ENCODE results near the gene PPP4C.

Gene PPP4C

GRCh38 chr16:30083216-30084055, 7.6 kb downstream of the PPP4C start:
- no peak for DNase-seq

DNA sequence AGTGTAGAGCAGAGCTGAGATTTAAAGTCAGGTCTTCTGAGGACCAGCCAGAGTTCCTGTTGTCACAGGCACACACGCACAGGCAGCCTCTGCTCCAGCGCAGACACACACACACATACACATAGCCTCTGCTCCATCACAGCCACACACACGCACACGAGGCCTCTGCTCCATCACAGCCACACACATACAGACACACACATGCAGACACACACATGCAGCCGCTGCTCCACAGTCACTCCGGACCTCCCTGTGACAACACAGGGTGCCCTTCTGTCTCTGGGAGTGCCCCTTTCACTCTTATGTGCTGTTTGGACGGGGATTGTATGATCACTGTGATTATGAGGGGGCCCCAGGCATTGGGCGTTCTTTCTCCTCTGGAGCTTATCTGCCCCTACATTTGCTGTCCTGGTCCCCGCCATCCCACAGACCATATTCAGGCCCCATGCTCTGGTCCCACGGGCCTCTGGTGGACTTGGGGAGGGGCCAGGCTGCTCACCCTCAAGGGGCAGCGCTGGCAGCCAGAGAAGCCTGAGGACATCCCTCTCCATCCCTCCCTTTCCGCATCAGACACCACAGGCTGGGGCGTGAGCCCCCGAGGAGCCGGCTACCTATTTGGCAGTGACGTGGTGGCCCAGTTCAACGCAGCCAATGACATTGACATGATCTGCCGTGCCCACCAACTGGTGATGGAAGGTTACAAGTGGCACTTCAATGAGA, 8.5 kb downstream of the PPP4C start:
- DNase-seq: no peak

- no peak for DNase-seq
Observed at GRCh38 chr16:30084816-30085159, 9.0 kb downstream of the PPP4C start.

- DNase-seq: no peak
Observed at GRCh38 chr16:30085247-30085646, 9.5 kb downstream of the PPP4C start.

GRCh38 chr16:30085820-30086219, 10.0 kb downstream of the PPP4C start:
- DNase-seq: no peak

- no peak for DNase-seq
Observed at GRCh38 chr16:30086291-30087140, 10.7 kb downstream of the PPP4C start.

DNA sequence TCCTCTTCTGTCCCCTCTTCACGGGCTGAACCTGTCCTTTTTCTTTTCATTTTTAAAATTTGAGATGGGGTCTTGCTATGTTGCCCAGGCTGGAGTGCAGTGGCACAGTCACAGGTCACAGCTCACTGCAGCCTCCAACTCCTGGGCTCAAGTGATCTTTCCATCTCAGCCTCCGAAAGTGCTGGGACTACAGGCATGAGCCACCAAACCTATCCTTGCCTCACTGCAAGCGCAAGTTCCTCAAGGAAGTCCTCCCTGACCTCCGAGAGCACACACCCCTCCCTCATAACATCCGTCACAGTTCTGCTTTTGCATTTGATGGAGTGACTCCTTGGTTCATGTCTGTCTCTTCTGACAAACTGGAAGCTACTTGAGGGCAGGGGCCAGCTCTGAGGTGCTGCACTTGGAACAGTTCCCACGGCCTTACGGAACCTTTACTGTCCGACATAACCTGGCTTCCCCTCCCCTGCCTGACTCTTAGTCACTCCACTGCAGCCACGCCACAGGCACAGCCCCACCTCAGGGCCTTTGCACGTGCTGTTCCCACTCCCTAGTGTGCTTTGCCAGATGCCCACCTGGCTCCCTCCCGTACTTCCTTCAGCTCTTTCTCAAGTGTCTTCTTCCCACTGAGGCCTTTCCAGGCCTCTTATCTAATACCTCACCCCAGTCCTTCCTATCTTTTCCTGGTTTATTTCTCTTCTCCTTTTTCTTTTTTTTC, 11.5 kb downstream of the PPP4C start:
- no peak for DNase-seq

DNA sequence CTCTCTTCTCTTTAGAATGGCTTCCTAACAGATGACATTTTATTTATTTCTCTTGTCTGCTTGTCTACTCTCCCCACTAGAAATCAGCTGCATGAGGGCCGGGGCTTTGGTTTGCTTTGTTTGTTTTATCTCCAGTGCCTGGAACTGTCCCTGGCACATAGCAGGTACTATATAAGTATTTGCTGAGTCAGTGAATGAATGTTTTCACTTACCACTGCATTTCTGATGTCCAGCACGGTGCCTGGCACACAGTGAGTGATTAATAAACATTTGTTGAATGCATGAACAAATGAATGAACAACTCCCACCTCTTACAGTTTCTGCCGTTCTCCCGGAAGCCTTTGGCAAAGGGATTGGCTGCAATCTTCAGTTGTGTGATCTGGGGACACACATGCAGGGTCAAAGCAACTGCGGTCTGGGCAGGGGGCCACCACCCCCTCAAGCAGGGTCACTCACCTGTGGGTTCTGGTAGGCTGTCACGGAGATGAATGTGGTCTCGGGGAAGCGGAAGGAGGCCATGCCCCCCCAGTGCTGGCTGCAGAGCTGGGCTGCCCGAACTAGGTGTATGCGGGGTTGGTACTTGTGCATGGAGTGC, 12.5 kb downstream of the PPP4C start:
- no peak for DNase-seq

DNA sequence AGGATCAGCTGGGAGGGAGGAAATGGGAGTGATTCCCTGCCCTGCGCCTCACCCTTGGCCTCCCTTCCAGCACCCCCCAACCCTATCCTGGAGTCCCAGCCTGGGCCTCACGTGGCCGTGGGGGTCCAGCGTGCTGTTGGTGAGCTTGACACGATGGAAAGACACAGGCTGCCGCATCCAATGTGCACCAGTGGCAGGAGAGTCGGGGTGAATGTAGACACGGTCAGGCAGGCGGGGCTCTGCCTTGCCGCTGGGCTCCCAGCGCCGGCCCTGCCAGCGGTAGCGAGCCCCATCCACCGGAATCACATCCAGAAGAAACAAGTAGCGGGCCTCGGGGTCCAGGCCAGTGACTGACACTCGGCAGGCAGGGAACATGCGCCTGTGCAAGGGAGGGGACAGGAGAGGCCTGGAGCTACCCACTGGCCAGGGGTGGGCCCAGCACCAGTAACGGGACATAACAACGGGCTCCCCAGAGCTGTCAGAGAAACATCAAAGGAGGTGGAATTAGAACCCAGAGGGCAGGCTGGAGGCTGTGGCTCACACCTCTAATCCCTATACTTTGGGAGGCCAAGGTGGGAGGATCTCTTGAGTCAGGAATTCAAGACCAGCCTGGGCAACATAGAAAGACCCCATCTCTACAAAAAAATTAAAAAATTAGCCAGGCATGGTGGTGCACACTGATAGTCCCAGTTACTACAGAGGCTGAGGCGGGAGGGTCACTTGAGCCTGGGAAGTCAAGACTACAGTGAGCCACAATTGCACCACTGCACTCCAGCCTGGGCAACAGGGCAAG, 13.2 kb downstream of the PPP4C start:
- DNase-seq: no peak

DNA sequence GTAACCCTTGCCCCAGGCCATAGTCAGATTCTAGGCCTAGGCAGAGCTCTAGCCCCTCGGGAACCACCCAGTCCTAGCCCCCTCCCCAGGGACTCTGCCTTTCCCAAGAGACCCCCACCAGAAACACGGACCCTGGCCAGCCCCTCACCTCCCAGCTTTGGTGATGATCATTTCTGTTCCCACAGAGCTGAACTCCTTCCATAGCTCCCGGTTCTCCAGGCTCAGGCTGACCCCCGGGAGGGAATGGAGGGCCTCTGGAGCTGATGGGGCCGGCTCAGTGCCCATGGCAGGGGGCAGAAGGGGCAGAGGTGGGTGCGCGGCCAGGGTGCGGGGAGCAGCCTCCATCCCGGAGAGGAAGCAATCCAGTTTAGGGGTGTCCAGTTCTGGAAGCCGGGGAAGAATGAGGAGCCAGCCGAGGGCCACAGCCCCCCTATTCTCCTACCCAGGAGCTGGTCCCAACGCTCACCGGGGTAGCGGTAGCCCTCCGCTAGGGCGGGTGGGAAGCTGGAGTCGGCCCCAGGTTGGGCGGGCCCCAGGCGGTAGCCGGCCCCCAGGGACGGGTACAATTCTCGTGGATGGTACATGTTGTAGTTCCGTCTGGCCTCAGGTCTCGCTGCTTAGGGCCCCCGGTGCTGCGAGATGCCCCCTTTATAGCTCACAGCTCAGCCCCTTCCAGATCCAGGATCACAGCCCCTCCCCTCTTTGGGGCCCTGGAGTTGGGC, 15.0 kb downstream of the PPP4C start:
- no peak for DNase-seq

GRCh38 chr16:30091474-30092372, 15.9 kb downstream of the PPP4C start, which contains the start of gene TBX6:
TBX6 (minus strand) TSS chr16:30091924; CDS start chr16:30091193, 731 bp downstream.
- peak; percentile 83 to 90 for DNase-seq

DNA sequence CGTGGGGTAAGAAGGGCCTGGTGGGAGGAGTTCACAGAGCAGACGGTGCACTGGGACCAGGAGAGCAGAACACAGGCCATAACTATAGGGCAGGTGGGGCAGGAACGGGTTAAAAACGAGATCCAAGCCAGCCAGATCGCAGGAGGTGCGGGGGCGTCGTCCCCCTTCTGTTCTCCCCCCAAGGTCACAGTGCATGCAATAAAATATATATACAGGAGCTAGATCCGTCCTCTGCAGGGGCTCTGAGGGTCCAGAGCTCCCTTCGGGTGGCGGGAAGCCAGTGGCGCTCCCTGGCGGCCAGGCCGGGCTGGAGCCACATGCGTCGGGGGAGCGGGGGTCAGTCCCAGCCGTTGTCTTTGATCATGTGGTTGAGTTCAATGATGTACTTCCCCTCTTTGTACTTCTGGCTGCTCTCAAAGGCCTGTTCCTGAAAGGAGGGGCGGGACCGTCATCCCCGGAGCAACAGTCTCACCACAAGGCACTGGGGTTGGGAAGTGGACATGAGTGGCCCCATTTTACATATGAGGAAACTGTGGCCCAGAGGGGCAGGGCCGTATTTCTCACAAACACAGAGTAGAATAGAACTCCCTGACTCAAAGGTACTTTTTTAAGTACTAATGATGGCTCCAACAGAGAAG, 16.7 kb downstream of the PPP4C start:
- DNase-seq: peak; percentile 65 to 68

DNA sequence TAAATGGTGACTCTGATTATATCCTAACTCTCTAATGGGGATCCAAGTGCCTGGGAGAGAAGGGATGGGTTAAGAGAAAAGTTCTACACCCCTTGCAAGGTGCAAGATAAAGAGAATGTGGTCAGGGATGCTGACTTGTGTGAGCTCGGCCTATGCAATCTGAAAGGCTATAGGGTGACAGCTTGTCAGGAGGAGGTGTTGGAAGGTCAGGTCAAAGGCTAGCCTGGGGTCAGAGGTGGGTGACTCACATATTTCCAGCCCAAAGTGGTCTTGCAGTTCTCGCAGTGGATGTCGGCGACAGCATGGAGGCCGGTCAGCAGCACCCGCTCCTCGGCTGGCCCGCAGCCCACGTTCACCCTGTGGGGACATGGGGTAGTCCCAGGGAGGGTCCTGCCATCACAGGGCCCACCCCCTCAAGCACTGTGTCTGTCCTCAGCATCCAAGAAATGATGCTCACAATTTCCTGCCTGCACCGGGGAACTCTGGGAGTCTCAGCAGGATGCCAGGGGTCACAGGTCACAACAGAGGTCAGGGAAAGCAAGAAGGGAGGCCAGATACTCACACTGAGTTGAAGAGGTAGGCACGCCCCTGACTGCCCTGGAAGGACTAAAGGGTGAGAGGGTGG, 18.9 kb downstream of the PPP4C start:
- no peak for DNase-seq

GRCh38 chr16:30095166-30096078, 19.6 kb downstream of the PPP4C start:
- DNase-seq: peak in 1 of 2 donors; percentile 5

DNA sequence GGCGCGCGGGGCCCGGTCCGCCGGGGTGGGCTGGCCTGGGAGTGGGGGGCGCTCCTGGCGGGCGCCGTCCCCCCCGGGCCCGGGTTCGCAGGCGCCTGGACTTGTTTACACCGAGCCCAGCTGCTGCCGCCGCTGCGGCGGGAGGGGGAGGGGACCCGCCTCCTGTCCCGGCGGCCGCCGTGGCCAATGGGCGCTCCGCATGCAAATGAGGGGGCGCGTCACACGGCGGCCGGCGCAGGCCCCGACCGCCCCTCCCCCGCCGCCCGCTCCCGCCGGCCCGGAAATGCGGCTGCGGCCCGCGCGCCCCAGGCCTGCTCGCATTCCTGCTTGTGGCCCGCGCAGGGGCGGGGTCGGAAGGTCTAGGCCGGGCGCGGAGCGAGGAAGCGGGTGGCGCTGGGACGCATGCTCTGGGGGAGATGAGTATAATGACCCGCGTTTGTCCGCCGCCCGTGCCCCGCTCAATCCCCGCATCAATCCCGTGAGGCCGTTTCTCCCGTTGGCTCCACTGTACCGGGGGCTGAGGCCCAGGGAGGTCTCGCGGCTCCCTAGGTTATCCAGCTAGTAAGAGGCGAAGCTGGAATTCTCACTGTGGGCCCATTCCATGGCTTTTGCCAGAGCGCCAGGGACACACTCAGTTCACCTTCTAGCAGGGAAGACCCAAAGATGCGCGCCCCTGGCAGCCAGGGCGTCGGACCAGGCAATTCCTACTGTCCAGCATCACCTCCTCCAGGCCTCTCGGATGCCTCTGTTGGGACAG, 20.5 kb downstream of the PPP4C start, which contains the start of gene YPEL3:
TSS of gene YPEL3 (minus strand) at position 109 of the 757 bp plus-strand sequence. CDS start 731 bp downstream, outside the sequence.
- DNase-seq: peak; percentile 84 to 91

DNA sequence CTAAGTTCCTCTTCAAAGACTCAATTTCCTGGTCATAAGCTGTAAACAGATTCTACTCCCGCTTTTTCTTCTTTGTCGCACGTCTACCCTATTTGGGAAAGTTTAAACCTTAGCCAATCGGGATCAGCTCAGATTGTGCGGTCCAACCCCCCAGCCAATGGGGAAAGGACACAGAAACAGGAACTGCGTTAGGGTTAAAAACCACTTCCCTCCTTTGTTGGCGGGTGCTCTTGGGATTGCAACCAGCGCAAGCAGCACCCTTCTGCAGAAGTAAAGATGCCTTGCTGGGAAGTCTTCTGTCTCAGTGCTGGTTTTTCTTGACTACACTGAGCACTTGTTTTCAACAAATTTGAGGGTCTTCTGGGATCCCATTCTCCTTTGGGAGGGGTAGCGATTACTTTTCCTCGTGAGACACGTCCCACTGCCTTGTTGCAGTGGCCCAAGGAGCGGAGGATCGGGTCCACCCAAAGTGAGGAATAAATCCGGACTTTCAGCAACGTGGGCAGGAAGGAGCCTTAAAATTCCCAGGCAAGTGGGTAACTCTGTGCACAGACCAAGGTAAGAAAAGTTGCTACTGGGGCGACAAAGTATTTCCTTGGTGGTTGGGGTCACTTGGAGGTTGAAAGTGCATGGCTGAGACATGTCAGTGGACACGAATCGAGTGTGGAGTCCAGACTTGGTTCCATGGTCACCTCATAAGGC, 21.2 kb downstream of the PPP4C start:
- no peak for DNase-seq
